NCI-H2171 (cell line): ENCODE results near the gene CSF3R.
"Not testable (repeated sequence)": the region's sequence is repeated elsewhere in the genome, so short reads cannot be mapped to it uniquely, and the experiment has no call there.

ENCODE experiments used
- DNase-seq: peaks from one replicate; lab custom pipeline; 2025; lab: John Stamatoyannopoulos, UW

CSF3R gene

DNA sequence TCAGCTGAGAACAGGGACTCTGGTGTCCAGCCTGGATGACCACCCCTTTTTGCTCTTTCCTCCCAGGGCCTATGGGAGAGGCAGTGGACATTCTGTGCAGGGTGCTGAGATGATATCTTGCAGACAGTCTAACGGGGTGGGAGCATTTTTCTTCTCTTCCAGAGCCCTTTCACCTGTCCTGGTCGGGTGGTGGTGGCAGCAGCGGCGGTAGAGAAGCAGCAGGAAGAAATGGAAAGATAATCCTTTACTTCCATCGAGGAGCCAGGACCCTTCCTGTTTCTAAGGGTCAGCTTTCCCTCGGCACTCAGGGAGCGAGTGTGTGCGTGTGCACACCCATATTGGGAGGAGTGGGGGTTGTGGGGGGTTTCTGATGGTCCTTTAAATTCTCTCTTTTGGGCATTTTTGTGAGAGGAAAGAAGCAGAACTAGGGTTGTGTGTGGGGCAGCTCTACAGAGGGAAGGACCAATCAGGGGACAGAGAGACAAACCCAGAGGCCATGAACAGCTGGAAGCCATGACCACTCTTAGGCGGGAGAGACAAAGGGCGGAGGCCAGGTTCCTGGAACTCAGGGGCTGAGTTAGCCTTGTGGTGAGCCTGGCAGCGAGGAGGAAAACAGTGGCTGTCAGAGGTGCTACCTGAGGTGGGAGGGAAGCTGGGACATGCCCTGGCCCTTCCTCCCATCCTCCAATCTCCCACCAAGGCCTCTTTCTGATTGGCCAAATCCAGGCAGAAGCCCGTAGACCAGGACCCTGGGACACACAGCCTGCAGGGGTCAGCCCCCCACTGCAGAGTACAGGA is 31.2 kb upstream of the CSF3R start:
- DNase-seq = no peak

DNA sequence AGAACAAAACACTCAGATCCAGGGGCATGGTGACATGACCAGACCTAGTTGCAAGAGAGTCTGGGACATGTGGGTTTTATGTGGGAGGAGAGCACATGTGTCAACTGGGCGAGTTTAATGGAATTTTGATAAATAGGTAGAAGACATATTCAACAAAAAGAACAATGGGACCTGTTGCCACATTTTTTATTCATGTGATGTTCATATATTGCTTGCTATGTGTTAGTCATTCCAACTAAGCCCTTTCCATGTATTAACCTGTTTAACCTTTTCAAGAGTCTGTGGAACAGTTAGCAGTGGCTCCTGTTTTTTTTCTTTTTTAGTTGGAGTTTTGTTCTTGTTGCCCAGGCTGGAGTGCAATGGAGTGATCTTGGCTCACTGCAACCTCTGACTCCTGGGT is 30.1 kb upstream of the CSF3R start:
- DNase-seq = no peak

DNA sequence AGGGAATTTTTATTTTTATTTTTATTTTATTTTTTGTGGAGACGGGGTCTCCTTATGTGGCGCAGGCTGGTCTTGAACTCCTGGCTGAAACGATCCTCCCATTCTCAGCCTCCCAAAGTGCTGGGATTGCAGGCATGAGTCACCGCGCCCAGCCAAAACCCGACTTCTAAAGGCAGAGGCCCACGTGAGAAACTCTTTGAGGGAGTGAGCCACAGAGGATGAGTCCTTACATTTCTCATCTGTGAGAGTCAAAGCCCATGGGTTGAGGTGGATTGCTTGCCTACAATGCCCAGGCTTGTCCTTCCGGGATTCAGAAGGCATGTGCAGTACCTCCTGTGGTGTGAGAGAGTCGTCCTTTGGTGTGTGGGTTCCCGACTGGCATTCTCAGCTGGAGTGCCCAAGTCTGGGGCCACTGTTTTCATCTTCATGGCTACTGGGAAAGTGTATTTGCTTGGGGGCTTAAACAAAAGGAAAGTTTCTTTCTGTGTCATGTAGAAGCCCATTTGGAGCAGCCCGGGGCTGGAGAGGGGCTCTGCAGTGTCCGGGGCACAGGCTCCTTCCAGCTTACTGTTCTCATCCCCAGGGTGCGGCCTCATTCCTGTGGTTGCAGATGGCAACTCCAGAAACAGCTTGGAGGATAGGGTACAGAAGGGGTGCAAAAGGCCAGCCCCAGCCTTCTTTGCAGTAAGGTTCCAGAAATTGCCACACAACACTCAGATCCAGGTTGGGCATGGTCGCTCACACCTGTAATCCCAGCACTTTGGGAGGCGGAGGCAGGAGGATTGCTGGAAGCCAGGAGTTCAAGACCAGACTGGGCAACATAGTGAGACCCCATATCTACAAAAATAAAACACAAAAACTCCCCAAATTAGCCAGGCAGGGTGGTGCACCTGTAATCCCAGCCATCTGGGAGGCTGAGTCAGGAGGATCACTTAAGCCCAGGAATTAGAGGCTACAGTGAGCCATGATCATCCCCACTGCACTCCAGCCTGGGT is 29.4 kb upstream of the CSF3R start:
- DNase-seq = no peak

DNA sequence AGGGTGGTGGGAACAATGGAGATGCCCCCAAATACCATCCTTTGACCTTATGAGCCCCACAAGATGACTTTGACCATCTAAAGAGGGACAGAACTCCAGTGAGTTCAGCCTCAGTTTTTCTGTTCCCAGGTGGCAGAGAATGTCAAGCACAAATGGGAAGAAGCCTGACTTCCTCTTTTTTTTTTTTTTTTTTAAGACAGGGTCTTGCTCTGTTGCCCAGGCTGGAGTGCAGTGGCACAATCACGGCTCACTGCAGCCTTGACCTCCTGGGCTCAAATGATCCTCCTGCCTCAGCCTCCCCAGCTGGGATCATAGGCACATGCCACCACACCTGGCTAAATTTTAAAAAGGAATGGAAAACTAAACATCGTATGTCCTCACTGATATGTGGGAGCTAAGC is 28.5 kb upstream of the CSF3R start:
- DNase-seq = not testable (repeated sequence)

DNA sequence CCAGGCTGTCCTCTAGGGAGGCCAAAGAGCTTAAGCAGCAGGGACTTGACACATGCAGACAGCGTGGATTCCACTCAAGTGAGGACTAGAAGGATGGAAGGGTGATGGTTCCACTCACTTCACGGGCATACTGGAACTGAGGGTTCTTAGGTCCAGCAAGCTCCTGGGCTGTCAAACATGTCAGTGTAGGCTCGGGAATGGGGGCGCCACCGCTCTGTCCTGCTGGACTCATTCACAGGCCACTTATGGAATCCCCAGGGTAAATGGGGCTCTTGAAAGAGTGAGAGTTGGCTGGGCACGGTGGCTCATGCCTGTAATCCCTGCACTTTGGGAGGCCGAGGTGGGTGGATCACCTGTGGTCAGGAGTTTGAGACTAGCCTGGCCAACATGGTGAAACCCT is 27.7 kb upstream of the CSF3R start:
- no peak for DNase-seq

DNA sequence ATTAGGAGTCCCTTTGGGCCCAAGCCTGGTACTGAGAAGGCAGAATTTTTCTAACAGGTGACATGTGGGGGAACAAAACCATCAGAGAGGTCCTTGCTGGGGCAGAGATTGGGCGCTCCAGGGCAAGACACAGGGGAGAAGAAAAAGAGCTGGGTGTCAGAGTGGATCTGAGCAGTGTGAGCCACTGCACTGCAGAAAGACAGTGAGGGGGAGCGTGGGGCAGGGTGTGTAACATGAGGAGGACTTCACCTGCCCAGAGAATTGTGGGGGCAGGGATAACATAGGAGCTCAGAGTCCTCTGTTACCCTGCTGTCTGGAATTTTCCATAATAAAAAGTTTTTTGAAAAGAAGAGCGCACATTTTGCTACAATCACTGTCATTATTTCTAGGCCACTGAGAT is 25.5 kb upstream of the CSF3R start:
- DNase-seq = no peak

DNA sequence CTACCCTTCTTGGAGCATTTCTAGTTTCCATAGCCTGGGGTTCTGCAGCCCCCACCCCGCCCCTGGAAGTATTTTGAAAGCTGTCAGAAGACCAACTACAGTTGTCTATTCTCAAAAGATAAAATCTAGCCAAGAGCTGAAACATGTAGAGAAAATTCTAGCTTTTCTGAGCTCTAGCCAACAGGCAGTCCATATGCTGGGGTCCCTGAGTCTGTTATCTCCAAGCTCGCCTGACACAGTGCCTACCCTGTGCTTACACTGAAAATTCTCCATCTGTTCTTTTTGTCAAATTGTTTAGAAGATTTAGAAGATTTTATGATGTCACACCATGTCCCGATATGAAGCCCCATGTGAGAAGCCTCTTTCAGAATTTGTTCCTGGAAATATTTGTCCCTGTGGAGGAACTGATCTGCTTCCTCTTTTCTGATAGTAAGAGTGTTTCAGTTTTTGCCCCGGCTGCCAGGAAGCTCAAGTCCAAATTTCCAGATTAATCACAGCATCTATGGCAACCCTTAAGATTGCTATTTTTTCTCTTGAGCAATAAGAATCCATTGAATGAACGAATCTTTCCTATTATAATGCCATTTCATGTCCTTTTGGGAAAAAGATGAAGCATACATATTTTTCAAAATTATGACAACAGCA is 23.7 kb upstream of the CSF3R start:
- DNase-seq = no peak

DNA sequence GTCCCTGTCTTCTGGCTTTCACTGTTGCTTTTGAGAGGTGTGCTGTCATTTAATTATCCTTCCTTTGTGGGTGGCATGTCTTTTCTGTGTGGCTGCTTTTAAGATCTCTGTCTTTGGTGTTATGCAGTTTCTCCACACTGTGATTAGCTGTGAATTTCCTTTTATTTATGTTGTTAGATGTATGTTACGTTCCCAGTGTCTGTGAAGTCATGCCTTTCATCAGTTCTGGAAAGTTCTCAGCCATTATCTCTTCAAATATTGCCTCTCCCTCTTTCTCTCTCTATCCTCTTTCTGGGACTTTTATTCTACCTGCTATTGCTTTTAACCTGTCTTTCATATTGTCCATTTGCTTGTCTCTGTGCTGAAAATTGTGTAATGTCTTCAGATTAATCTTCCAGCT is 21.0 kb upstream of the CSF3R start:
- no peak for DNase-seq

DNA sequence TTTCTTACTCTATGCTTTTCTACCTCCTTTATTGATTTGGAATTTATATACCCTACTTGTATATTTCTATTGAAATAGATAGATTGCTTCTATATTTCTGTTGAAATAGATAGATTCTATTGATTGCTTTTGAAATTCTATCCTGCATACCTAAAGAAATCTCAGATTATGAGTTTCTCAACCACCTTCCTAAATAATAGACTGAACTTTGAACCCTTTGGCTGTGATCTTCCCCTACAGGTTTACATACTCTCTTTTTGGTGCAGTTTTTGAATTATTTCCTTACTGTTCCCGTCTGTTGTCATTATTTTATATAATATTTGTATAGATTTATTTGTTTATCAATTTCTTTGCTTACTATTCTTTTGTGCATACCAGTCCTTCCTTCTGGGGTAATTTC is 20.4 kb upstream of the CSF3R start:
- no peak for DNase-seq

DNA sequence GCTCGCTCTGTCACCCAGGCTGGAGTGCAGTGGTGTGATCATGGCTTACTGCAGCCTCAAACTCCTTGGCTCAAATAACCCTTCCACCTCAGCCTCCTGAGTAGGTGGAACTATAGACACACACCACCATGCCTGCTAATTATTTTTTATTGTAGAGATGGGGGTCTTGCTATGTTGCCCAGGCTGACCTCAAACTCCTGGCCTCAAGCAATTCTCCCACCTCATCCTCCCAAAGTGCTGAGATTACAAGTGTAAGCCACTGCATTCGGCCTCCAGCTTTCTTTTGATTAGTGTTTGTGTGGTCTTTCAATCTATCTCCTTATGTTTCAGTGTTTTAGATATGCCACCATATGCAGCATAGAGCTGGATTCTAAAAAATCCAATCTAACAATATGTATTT is 19.9 kb upstream of the CSF3R start:
- no peak for DNase-seq

DNA sequence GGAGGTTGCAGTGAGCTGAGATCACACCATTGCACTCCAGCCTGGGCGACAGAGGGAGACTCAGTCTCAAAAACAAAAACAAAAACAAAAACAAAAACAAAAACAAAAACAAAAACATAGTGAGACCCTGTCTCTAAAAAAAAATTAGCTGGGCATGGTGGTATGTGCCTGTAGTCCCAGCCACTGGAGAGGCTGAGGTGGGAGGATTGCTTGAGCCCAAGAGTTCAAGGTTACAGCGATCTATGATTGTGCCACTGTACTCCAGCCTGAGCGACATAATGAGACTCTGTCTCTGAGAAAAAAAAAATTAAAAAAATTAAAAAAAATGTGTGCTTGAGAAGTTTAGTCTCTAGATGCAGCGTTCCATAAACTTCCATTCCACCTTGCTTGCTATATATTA is 19.2 kb upstream of the CSF3R start:
- DNase-seq = not testable (repeated sequence)

DNA sequence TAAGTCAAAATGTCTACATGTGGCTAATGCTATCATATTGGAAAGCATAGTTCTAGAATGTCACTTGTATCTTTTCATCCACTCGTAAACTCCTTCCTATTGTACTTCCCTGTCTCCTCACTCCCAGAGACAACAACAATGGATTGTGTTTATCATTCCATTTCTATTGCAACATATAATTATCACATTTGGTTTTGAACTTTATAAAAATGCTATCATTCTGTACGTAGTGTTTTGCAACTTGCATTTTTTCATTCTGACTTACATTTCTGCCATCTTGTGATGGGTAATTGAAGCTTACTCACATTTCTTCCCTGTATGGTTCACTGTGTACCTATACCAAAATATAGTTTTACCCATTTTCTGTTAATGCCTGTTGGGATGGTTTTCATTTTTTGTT is 14.5 kb upstream of the CSF3R start:
- no peak for DNase-seq

DNA sequence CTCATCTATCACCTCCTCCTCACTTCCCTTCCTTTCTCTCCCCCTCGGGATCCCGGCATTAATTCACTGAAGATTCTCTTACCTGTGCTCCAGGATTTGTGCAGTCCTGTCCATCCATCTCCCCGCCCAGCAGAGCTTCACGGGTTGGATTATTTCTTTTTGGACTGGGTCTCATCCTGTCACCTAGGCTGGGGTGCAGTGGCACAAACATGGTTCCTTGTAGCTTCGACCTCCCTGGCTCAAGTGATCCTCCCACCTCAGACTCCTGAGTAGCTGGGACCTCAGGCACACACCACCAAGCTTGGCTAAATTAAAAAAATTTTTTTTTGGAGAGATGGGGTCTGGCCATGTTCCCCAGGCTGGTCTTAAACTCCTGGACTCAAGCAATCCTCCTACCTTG is 12.3 kb upstream of the CSF3R start:
- no peak for DNase-seq

DNA sequence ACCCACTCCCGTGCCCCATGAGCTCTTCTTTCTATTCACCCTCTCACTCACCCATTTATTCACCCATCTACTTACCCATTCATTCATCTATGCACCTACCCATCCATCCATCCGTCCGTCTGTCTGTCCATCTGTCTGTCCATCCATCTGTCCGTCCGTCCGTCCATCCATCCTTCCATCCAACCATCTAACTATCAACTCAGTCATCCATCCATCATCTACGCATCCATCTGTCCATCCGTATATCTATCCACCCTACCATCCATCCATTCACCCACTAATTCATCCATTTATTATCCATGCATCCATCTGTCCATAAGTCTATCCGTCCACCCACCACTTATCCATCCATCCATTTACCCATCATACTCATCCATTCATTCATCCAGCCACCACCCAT is 10.8 kb upstream of the CSF3R start:
- no peak for DNase-seq

DNA sequence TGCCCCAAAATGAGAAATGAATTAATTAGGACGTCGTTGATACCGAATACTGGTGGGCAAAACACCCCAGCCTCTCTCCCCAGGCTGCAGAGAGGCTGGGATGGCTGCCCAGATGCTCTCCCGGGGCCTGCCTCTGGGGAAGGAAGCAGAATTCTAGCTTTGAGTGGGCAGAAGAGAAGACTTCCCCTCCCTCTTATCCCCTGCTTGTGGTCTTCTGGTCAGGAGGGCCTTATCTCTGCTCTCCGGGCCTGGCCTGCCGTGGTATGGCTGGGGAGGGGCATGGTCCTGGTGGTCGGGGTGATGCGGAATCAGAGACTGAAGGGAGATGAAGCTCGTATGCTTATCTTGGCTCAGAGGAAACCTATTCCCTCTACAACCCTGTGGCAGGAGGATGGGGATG is 9.8 kb upstream of the CSF3R start:
- DNase-seq = no peak

DNA sequence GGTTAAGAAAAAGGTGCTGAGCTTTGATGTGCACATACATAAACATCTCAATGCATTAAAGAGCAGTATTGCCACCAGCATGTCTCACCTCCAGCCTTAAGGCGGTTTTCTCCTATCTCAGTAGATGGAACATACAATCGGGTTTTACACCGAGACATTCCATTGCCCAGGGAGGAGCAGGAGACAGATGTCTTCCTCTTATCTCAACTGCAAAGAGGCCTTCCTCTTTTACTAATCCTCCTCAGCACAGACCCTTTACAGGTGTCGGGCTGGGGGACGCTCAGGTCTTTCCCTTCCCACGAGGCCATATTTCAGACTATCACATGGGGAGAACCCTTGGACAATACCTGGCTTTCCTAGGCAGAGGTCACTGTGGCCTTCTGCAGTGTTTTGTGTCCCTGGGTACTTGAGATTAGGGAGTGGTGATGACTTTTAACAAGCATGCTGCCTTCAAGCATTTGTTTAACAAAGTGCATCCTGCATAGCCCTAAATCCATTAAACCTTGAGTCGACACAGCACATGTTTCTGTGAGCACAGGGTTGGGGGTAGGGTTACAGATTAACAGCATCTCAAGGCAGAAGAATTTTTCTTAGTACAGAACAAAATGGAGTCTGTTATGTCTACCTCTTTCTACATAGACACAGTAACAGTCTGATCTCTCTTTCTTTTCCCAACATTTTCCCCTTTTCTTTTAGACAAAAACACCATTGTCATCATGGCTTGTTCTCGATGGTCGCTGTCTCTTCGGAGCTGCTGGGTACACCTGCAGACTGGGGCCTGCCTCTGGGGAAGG is 6.7 kb upstream of the CSF3R start:
- DNase-seq = not testable (repeated sequence)

DNA sequence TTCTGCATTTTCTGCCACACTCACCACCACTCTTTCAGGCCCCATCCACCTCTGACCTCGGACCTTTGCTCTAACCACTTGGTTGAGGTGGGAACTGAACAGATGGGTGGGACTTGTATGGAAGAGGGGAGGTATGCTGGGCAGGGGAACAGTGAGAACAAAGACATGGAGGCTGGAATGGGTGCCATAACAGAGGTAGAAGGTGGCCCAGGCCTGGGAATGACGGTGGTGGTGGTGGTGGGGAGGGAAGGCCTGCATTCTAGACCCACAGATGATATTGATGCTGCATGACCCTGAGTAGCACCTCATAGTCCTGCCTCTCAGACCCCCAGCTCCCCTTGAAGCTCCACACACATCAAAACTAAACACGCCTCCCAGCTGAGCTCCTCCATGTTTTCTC is 5.2 kb upstream of the CSF3R start:
- no peak for DNase-seq

DNA sequence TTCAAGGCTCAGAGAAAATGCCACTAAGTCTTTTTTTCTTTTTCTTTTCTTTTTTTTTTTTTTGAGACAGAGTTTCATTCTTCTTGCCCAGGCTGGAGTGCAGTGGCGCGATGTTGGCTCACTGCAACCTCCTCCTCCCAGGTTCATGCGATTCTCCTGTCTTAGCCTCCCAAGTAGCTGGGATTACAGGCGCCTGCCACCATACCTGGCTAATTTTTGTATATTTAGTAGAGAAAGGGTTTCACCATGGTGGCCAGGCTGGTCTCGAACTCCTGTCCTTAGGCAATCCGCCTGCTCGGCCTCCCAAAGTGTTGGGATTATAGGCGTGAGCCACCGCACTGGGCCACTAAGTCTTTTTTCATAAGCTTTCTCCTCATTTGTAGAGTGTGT is 4.6 kb upstream of the CSF3R start:
- not testable (repeated sequence) for DNase-seq

DNA sequence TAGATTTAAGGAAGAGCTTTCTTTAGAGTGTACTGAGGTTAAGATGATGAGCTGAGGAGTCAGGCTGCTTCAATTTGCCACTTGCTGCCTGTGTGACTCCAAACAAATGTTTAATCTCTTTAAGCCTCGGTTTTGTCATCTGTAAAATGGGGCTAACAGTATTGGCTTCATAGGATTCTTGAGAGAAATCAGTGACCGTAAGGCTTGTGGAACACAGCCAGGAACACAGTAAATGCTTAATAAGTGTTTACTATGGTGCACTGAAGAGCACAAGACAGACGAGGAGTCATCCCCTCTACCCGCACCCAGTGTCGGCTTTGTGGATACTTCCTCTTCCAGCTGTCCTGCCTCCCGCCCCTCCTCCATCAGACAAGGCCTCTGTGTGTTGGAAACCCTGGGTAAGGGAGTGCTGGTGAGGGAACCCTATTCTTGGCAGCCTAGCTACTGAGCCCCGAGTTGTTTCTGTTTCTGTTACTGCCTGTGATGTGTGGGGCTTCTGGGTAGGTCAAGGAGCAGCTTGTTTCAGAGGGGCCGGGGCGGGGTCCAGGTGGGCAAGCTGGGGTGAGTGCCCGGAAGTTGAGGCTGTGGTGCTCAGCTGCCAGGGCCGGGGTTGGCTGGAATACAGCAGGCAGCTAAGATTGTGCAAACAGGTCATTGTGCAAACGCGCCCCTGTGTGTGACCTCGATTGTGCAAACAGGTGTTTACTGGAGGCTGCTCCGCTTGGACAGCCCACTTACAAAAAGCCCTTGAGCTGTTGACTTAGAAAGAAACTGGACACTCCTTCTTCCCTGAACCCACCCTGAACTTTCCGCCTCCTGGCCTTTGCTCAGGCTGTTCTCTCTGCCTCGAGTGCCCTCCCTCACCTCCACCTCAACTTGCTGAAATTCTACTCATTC is 4.0 kb upstream of the CSF3R start:
- no peak for DNase-seq

DNA sequence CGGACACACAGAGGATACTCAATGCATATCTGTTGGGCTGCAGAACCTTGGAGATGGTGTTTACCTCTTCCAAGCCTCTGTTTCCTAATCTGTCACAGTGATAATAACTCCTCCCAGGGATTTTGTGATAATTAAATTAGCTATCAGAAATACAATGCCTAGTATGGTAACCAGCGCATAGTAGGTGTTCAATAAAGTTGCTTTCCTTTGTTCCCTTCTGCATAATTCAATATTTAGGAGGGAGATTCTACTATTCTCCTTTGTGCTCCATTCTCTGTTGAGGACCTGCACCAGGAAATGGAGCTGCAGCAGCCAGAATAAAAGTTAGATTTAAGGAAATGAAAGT is 3.4 kb upstream of the CSF3R start:
- no peak for DNase-seq

DNA sequence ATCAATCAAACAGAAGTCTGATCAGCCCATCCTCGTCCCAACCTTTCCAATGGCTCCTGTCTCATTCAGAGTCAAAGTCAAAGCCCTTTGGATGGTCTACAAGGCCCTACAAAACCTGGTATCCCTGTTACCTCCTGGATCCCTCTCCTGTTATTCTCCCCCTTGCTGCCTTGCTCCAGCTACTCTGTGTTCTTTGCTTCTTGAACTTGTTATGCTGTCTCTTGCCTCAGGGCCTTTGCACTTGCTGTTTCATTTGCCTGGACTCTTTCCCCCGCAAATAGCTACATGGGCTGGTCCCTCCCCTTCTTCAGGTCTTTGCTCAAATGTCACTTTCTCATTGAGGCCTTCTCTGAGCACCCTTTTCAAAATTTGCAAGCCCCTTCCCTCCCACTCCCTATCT is 1.4 kb upstream of the CSF3R start:
- DNase-seq = no peak
